ENCODE results near the gene RMDN2.

DNA sequence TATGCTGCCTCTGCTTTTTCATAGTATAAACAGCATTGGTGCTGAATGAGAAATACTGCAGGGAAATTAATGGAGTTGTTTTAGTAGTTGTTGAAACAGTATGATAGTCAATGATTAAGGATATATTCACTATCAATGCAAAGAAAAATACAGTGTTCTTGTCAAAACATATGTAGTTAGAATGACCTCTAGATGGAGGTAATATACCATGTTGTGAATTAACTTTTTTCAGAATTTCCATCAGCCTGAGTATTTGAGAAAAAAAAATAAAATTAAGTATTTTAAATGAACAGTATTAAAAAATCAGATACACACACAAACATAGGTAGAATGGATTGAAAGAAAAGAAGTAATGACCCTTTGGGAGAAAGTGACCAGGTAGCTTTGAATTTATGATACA is 59.5 kb downstream of the RMDN2 start:
- no peak for TF ChIP-seq CTBP1 (IDR thresholded peaks at IDR 0.05; ENCODE audit: borderline replicate concordance)
- no peak for TF ChIP-seq ELF1 (tag; IDR thresholded peaks at IDR 0.05)
- TF ChIP-seq CXXC5 (CRISPR knock-in tag; IDR thresholded peaks at IDR 0.05) = no peak
- TF ChIP-seq, protein P1, sequence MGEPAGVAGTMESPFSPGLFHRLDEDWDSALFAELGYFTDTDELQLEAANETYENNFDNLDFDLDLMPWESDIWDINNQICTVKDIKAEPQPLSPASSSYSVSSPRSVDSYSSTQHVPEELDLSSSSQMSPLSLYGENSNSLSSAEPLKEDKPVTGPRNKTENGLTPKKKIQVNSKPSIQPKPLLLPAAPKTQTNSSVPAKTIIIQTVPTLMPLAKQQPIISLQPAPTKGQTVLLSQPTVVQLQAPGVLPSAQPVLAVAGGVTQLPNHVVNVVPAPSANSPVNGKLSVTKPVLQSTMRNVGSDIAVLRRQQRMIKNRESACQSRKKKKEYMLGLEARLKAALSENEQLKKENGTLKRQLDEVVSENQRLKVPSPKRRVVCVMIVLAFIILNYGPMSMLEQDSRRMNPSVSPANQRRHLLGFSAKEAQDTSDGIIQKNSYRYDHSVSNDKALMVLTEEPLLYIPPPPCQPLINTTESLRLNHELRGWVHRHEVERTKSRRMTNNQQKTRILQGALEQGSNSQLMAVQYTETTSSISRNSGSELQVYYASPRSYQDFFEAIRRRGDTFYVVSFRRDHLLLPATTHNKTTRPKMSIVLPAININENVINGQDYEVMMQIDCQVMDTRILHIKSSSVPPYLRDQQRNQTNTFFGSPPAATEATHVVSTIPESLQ (CRISPR knock-in tag; IDR thresholded peaks at IDR 0.05) = no peak
- no peak for TF ChIP-seq SMAD3 (CRISPR knock-in tag; conservative IDR thresholded peaks at IDR 0.05)
- TF ChIP-seq RNF2 (IDR thresholded peaks at IDR 0.05) = no peak

All from K562 (cell line).